HUES6 (cell line): ENCODE measurements around the gene SEMA4F.
"Not testable (repeated sequence)": the region's sequence is repeated elsewhere in the genome, so short reads cannot be mapped to it uniquely, and the experiment has no call there.

ENCODE experiments used
- H3K27ac ChIP-seq: 2 replicates; pipeline ENCODE4 v1.7.0; 2013; ENCODE audit warnings: low read depth, mild to moderate bottlenecking, low read length, inconsistent platforms
- H3K27me3 ChIP-seq: 2 replicates; pipeline ENCODE4 v1.6.1; 2013; ENCODE audit warnings: low read length; ENCODE audit not compliant: control insufficient read depth, insufficient read depth
- H3K36me3 ChIP-seq: 2 replicates; pipeline ENCODE4 v1.6.1; 2013; ENCODE audit warnings: low read length; ENCODE audit not compliant: control insufficient read depth, insufficient read depth
- H3K4me1 ChIP-seq: 2 replicates; pipeline ENCODE4 v1.6.1; 2013; ENCODE audit warnings: low read length; ENCODE audit not compliant: control insufficient read depth, insufficient read depth
- H3K4me3 ChIP-seq: 2 replicates; pipeline ENCODE4 v1.5.1; 2013; ENCODE audit warnings: low read depth, low read length
- H3K9ac ChIP-seq: one replicate; pipeline ENCODE4 v1.6.1; 2013; ENCODE audit warnings: mild to moderate bottlenecking, low read length
- H3K9me3 ChIP-seq: 2 replicates; pipeline ENCODE4 v1.6.1; 2013; ENCODE audit warnings: low read depth, low read length; ENCODE audit not compliant: control insufficient read depth, insufficient read depth

SEMA4F gene

GRCh38 chr2:74653985-74654882 is at the start of gene SEMA4F:
TSS of gene SEMA4F (plus strand) at chr2:74654247. CDS start at chr2:74654377, 130 bp downstream.
- H3K9ac ChIP-seq: peak within 1 kb of the TSS; percentile 44
- no peaks in the 10 kb centered on the region for H3K36me3 ChIP-seq
- no peaks in the 10 kb centered on the region for H3K9me3 ChIP-seq
- H3K27ac ChIP-seq: no peak within 1 kb of the TSS
- peaks cover 2% of the 10 kb centered on the region; the same call in 1 of the 2 replicates for H3K4me1 ChIP-seq
- peak within 1 kb of the TSS; percentile 79 for H3K4me3 ChIP-seq
- peaks cover 24% of the 10 kb centered on the region for H3K27me3 ChIP-seq

- no peak overlapping the region for H3K4me3 ChIP-seq
- H3K27me3 ChIP-seq: no peaks in the 10 kb centered on the region; the same call in 1 of the 2 replicates
- no peaks in the 10 kb centered on the region for H3K36me3 ChIP-seq
- no peaks in the 10 kb centered on the region for H3K4me1 ChIP-seq
- no peak overlapping the region for H3K27ac ChIP-seq
- H3K9ac ChIP-seq: no peak overlapping the region
- H3K9me3 ChIP-seq: 0 out of 2 replicates have a peak, but pooled peaks cover 3% of the 10 kb centered on the region
Measured at GRCh38 chr2:74606927-74607326, 47.1 kb upstream of the SEMA4F start.

- H3K27me3 ChIP-seq: no peaks in the 10 kb centered on the region
- H3K9me3 ChIP-seq: no peaks in the 10 kb centered on the region
- no peak overlapping the region for H3K4me3 ChIP-seq
- no peaks in the 10 kb centered on the region for H3K36me3 ChIP-seq
- H3K9ac ChIP-seq: no peak overlapping the region
- no peak overlapping the region for H3K27ac ChIP-seq
- 0 out of 2 replicates have a peak, but pooled peaks cover 4% of the 10 kb centered on the region for H3K4me1 ChIP-seq
Measured at GRCh38 chr2:74617122-74617521, 36.9 kb upstream of the SEMA4F start.

GRCh38 chr2:74618410-74619083 is 35.5 kb upstream of the SEMA4F start:
- Histone ChIP-seq H3K9ac (no peak overlapping the region), H3K4me1 (0 out of 2 replicates have a peak, but pooled peaks cover 4% of the 10 kb centered on the region), H3K27ac (no peak overlapping the region), H3K9me3 (no peaks in the 10 kb centered on the region), H3K4me3 (no peak overlapping the region), H3K27me3 (no peaks in the 10 kb centered on the region), H3K36me3 (no peaks in the 10 kb centered on the region)

- Histone ChIP-seq H3K27me3 (no peaks in the 10 kb centered on the region), H3K4me3 (no peak overlapping the region), H3K9me3 (no peaks in the 10 kb centered on the region), H3K27ac (no peak overlapping the region), H3K36me3 (no peaks in the 10 kb centered on the region), H3K9ac (no peak overlapping the region), H3K4me1 (0 out of 2 replicates have a peak, but pooled peaks cover 4% of the 10 kb centered on the region)
Measured at GRCh38 chr2:74619651-74620297, 34.3 kb upstream of the SEMA4F start.

- Histone ChIP-seq H3K4me1 (peaks cover 5% of the 10 kb centered on the region; the same call in 1 of the 2 replicates), H3K36me3 (no peaks in the 10 kb centered on the region)
Measured at GRCh38 chr2:74620671-74621070, 33.4 kb upstream of the SEMA4F start.

GRCh38 chr2:74625658-74626425 is 28.2 kb upstream of the SEMA4F start:
- Histone ChIP-seq H3K27me3 (no peaks in the 10 kb centered on the region), H3K9me3 (no peaks in the 10 kb centered on the region), H3K4me3 (no peak overlapping the region), H3K36me3 (no peaks in the 10 kb centered on the region), H3K9ac (no peak overlapping the region), H3K4me1 (peaks cover 3% of the 10 kb centered on the region; the same call in 1 of the 2 replicates), H3K27ac (no peak overlapping the region)

More at GRCh38 chr2:74620671-74621070, 33.4 kb upstream of the SEMA4F start:
- Histone ChIP-seq H3K27me3 (no peaks in the 10 kb centered on the region), H3K27ac (no peak overlapping the region), H3K9me3 (no peaks in the 10 kb centered on the region), H3K4me3 (no peak overlapping the region), H3K9ac (no peak overlapping the region)

- H3K4me1 ChIP-seq: peaks cover 20% of the 10 kb centered on the region
- H3K36me3 ChIP-seq: no peaks in the 10 kb centered on the region
Measured at GRCh38 chr2:74628538-74629105, 25.4 kb upstream of the SEMA4F start.

GRCh38 chr2:74630454-74630853 is 23.6 kb upstream of the SEMA4F start:
- not testable (repeated sequence) for H3K4me3 ChIP-seq, H3K9ac ChIP-seq, H3K27ac ChIP-seq, H3K9me3 ChIP-seq, H3K27me3 ChIP-seq, H3K36me3 ChIP-seq
- H3K4me1 ChIP-seq: peaks cover 20% of the 10 kb centered on the region

More at GRCh38 chr2:74628538-74629105, 25.4 kb upstream of the SEMA4F start:
- no peaks in the 10 kb centered on the region for H3K9me3 ChIP-seq
- H3K27me3 ChIP-seq: no peaks in the 10 kb centered on the region
- no peak overlapping the region for H3K27ac ChIP-seq
- no peak overlapping the region for H3K9ac ChIP-seq
- no peak overlapping the region for H3K4me3 ChIP-seq
